ENCODE measurements around the gene CBLL1.

Gene CBLL1

GRCh38 chr7:107773027-107773426, 29.1 kb downstream of the CBLL1 start:
- no peak for TF ChIP-seq CTCF (IDR thresholded peaks at IDR 0.05; ENCODE audit: low read depth, low read length, missing control alignments)
- DNase-seq = no peak
- no peaks in the 10 kb centered on the region for H3K36me3 ChIP-seq (replicated peaks)
- in situ Hi-C loops (cut with HindIII; ENCODE audit: low pct_ligation_motif_present, low sequenced_read_pairs) = no loop called here
- no peak overlapping the region for H3K4me3 ChIP-seq (ENCODE audit: low read depth, low read length)
- no peak overlapping the region for H3K27ac ChIP-seq
- peaks cover 2% of the 10 kb centered on the region for H3K27me3 ChIP-seq (replicated peaks)

GRCh38 chr7:107777702-107778101, 33.8 kb downstream of the CBLL1 start:
- TF ChIP-seq CTCF (IDR thresholded peaks at IDR 0.05; ENCODE audit: low read depth, low read length, missing control alignments) = no peak
- Histone ChIP-seq H3K4me3 (ENCODE audit: low read depth, low read length) (no peak overlapping the region), H3K27me3 (replicated peaks) (no peaks in the 10 kb centered on the region), H3K36me3 (replicated peaks) (no peaks in the 10 kb centered on the region), H3K27ac (no peak overlapping the region)
- in situ Hi-C loops (cut with HindIII; ENCODE audit: low pct_ligation_motif_present, low sequenced_read_pairs) = no loop called here
- no peak for DNase-seq

- in situ Hi-C loops (cut with HindIII; ENCODE audit: low pct_ligation_motif_present, low sequenced_read_pairs) = no loop called here
- no peak for TF ChIP-seq CTCF (IDR thresholded peaks at IDR 0.05; ENCODE audit: low read depth, low read length, missing control alignments)
- no peaks in the 10 kb centered on the region for H3K27me3 ChIP-seq (replicated peaks)
These were observed 34.3 kb downstream of the CBLL1 start for GRCh38 chr7:107778283-107778682.

GRCh38 chr7:107779647-107780099, 35.7 kb downstream of the CBLL1 start:
- H3K27ac ChIP-seq = no peak overlapping the region
- DNase-seq = no peak
- TF ChIP-seq CTCF (IDR thresholded peaks at IDR 0.05; ENCODE audit: low read depth, low read length, missing control alignments) = no peak
- H3K36me3 ChIP-seq (replicated peaks) = no peaks in the 10 kb centered on the region
- H3K4me3 ChIP-seq (ENCODE audit: low read depth, low read length) = no peak overlapping the region
- no peaks in the 10 kb centered on the region for H3K27me3 ChIP-seq (replicated peaks)
- in situ Hi-C loops (cut with HindIII; ENCODE audit: low pct_ligation_motif_present, low sequenced_read_pairs) = no loop called here

More at GRCh38 chr7:107778283-107778682, 34.3 kb downstream of the CBLL1 start:
- H3K36me3 ChIP-seq (replicated peaks) = no peaks in the 10 kb centered on the region
- H3K27ac ChIP-seq = no peak overlapping the region
- DNase-seq = no peak
- no peak overlapping the region for H3K4me3 ChIP-seq (ENCODE audit: low read depth, low read length)

GRCh38 chr7:107782374-107782773, 38.4 kb downstream of the CBLL1 start:
- H3K27me3 ChIP-seq (replicated peaks) = peaks cover 5% of the 10 kb centered on the region
- H3K27ac ChIP-seq = no peak overlapping the region
- TF ChIP-seq CTCF (IDR thresholded peaks at IDR 0.05; ENCODE audit: low read depth, low read length, missing control alignments) = no peak
- H3K4me3 ChIP-seq (ENCODE audit: low read depth, low read length) = no peak overlapping the region
- in situ Hi-C loops (cut with HindIII; ENCODE audit: low pct_ligation_motif_present, low sequenced_read_pairs) = no loop called here
- no peaks in the 10 kb centered on the region for H3K36me3 ChIP-seq (replicated peaks)
- DNase-seq = no peak

GRCh38 chr7:107783648-107784047, 39.7 kb downstream of the CBLL1 start:
- peaks cover 5% of the 10 kb centered on the region for H3K27me3 ChIP-seq (replicated peaks)
- no peak overlapping the region for H3K4me3 ChIP-seq (ENCODE audit: low read depth, low read length)

More at GRCh38 chr7:107783648-107784047, 39.7 kb downstream of the CBLL1 start:
- H3K36me3 ChIP-seq (replicated peaks) = no peaks in the 10 kb centered on the region
- DNase-seq = no peak
- no peak for TF ChIP-seq CTCF (IDR thresholded peaks at IDR 0.05; ENCODE audit: low read depth, low read length, missing control alignments)
- in situ Hi-C loops (cut with HindIII; ENCODE audit: low pct_ligation_motif_present, low sequenced_read_pairs) = no loop called here
- no peak overlapping the region for H3K27ac ChIP-seq

All from brain microvascular endothelial cell (primary cell).